ENCODE results near the gene GRIN2A. TPM values are rescaled to one million over a fixed set of nuclear protein-coding genes. Genes with fewer than 3 reads are reported as not detected.

Gene GRIN2A
- total RNA-seq, 2 donors from 2014 or later = 0.26 to 21.4 TPM

- Histone ChIP-seq H3K36me3 (replicated peaks in 1 of 2; ENCODE audit: insufficient read depth in 1 of 2, low read depth in 2 of 2) (no peaks in the 10 kb centered on the region), H3K27ac (no peak overlapping the region), H3K4me1 (no peaks in the 10 kb centered on the region), H3K9me3 (no peaks in the 10 kb centered on the region), H3K4me3 (no peak overlapping the region), H3K27me3 (no peaks in the 10 kb centered on the region)
- TF ChIP-seq, protein P1, sequence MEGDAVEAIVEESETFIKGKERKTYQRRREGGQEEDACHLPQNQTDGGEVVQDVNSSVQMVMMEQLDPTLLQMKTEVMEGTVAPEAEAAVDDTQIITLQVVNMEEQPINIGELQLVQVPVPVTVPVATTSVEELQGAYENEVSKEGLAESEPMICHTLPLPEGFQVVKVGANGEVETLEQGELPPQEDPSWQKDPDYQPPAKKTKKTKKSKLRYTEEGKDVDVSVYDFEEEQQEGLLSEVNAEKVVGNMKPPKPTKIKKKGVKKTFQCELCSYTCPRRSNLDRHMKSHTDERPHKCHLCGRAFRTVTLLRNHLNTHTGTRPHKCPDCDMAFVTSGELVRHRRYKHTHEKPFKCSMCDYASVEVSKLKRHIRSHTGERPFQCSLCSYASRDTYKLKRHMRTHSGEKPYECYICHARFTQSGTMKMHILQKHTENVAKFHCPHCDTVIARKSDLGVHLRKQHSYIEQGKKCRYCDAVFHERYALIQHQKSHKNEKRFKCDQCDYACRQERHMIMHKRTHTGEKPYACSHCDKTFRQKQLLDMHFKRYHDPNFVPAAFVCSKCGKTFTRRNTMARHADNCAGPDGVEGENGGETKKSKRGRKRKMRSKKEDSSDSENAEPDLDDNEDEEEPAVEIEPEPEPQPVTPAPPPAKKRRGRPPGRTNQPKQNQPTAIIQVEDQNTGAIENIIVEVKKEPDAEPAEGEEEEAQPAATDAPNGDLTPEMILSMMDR (IDR thresholded peaks at IDR 0.05) = no peak
- no peak for TF ChIP-seq POLR2A (IDR thresholded peaks at IDR 0.05)
- intact Hi-C loops (cut with DNase I) = no loop called here
- 62 to 65% methylated on average over 1 of the region's 1 CpG for WGBS, 2 donors
- no peak for ATAC-seq
- DNase-seq = no peak
Measured at GRCh38 chr16:10165643-10166042, 16.6 kb downstream of the GRIN2A start.

GRCh38 chr16:10162981-10163380 is 19.2 kb downstream of the GRIN2A start:
- no peaks in the 10 kb centered on the region for H3K9me3 ChIP-seq
- no peak for TF ChIP-seq POLR2A (IDR thresholded peaks at IDR 0.05)
- TF ChIP-seq, protein P1 (IDR thresholded peaks at IDR 0.05) = no peak
- intact Hi-C loops (cut with DNase I) = no loop called here
- no peak overlapping the region for H3K4me3 ChIP-seq
- H3K36me3 ChIP-seq (replicated peaks in 1 of 2; ENCODE audit: insufficient read depth in 1 of 2, low read depth in 2 of 2) = no peaks in the 10 kb centered on the region
- DNase-seq (no peak), ATAC-seq (no peak)
- WGBS, 2 donors = 20 to 29% methylated on average over 1 of the region's 1 CpG
- no peaks in the 10 kb centered on the region for H3K27me3 ChIP-seq
- H3K4me1 ChIP-seq = no peaks in the 10 kb centered on the region
- H3K27ac ChIP-seq = no peak overlapping the region

- DNase-seq = no peak
- intact Hi-C loops (cut with DNase I) = no loop called here
- Histone ChIP-seq H3K4me1 (no peaks in the 10 kb centered on the region), H3K4me3 (no peak overlapping the region), H3K27ac (no peak overlapping the region), H3K27me3 (no peaks in the 10 kb centered on the region), H3K36me3 (replicated peaks in 1 of 2; ENCODE audit: insufficient read depth in 1 of 2, low read depth in 2 of 2) (no peaks in the 10 kb centered on the region), H3K9me3 (no peaks in the 10 kb centered on the region)
- no peak for ATAC-seq
- TF ChIP-seq, protein P1 (IDR thresholded peaks at IDR 0.05) = no peak
- no peak for TF ChIP-seq POLR2A (IDR thresholded peaks at IDR 0.05)
- WGBS, 2 donors = 70 to 84% methylated on average over 4 of the region's 4 CpGs
Measured at GRCh38 chr16:10156099-10156498, 26.1 kb downstream of the GRIN2A start.

DNA sequence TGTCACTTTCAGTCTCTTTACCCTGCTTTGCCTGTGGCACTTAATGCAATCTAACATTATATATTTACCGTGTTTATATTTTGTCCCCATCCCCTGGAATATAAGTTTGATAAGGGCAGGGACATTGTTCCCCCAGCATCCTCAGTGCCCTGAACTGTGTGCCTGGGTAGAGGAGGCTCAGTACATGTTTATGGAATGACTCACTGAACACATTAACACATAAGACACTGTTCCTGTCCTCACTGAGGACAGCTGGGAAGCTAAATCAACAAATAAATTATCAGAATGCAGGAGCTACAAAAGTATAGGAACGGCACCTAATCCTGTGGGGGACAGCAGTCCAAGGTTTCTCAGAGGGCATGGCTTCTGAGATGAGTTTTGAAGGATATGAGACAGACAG is 27.8 kb downstream of the GRIN2A start:
- ATAC-seq (no peak), DNase-seq (no peak)
- H3K9me3 ChIP-seq = no peaks in the 10 kb centered on the region
- no peak overlapping the region for H3K27ac ChIP-seq
- TF ChIP-seq, protein P1 (IDR thresholded peaks at IDR 0.05) = no peak
- no peak for TF ChIP-seq POLR2A (IDR thresholded peaks at IDR 0.05)
- 45 to 54% methylated on average over 2 of the region's 2 CpGs for whole genome bisulfite sequencing, 2 donors
- no peaks in the 10 kb centered on the region for H3K27me3 ChIP-seq
- intact Hi-C loops (cut with DNase I) = no loop called here
- no peak overlapping the region for H3K4me3 ChIP-seq
- no peaks in the 10 kb centered on the region for H3K36me3 ChIP-seq (replicated peaks in 1 of 2; ENCODE audit: insufficient read depth in 1 of 2, low read depth in 2 of 2)
- H3K4me1 ChIP-seq = no peaks in the 10 kb centered on the region

DNA sequence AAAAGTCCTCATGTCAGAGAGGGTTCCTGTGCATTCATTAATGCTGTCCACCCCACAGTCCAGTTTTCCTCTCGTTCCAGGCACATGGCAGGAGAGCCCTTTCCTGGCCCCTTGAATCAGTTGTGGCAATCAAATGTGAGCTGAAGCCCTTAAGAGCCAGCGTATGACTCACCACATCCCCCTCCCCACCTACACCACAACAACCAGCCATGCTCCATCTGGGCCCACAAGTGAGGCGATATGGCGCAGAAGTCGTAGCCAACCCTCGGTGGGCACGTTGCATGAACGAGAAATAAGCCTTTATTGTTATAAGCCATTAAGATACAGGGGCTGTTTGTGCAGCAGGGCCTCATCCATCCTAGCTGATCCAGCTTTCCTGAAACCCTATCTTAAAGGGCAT is 28.2 kb downstream of the GRIN2A start:
- intact Hi-C loops (cut with DNase I) = no loop called here
- Histone ChIP-seq H3K9me3 (no peaks in the 10 kb centered on the region), H3K27me3 (no peaks in the 10 kb centered on the region), H3K36me3 (replicated peaks in 1 of 2; ENCODE audit: insufficient read depth in 1 of 2, low read depth in 2 of 2) (no peaks in the 10 kb centered on the region), H3K4me1 (no peaks in the 10 kb centered on the region), H3K27ac (no peak overlapping the region), H3K4me3 (no peak overlapping the region)
- WGBS, 2 donors = 72 to 80% methylated on average over 4 to 8 of the region's 8 CpGs
- ATAC-seq (no peak), DNase-seq (no peak)
- TF ChIP-seq, protein P1 (IDR thresholded peaks at IDR 0.05) = no peak
- no peak for TF ChIP-seq POLR2A (IDR thresholded peaks at IDR 0.05)

Measured in body of pancreas (tissue), 4 donors.